Measurements from ENCODE around the gene YIPF4. TPM values are rescaled to one million over a fixed set of nuclear protein-coding genes. Genes with fewer than 3 reads are reported as not detected.

YIPF4 gene
- total RNA-seq, 1 donor from 2014 or later = 58.0 TPM

DNA sequence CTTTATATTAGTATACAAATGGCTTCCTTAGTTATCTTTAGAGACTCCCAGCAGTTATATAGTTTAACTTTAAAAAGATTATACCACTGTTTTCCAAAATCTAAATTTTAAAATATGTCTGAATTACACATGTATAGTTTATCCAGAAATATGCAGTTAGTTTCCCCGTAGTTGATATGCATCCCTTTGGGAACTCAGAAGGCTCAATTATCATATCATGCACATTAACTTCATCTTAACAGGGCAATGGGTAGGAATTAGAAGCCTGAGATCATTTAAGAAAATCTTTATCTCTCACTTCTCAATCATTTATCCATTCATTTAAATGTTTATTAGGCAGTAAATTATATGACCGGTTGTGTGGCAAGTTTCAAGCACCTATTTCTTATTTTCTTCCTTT is 40.2 kb upstream of the YIPF4 start:
- H3K36me3 Mint-ChIP-seq (ENCODE audit: low read depth, unreplicated experiment) = peaks cover 3% of the 10 kb centered on the region
- H3K4me3 Mint-ChIP-seq (ENCODE audit: unreplicated experiment) = no peak overlapping the region
- TF ChIP-seq, protein P1, sequence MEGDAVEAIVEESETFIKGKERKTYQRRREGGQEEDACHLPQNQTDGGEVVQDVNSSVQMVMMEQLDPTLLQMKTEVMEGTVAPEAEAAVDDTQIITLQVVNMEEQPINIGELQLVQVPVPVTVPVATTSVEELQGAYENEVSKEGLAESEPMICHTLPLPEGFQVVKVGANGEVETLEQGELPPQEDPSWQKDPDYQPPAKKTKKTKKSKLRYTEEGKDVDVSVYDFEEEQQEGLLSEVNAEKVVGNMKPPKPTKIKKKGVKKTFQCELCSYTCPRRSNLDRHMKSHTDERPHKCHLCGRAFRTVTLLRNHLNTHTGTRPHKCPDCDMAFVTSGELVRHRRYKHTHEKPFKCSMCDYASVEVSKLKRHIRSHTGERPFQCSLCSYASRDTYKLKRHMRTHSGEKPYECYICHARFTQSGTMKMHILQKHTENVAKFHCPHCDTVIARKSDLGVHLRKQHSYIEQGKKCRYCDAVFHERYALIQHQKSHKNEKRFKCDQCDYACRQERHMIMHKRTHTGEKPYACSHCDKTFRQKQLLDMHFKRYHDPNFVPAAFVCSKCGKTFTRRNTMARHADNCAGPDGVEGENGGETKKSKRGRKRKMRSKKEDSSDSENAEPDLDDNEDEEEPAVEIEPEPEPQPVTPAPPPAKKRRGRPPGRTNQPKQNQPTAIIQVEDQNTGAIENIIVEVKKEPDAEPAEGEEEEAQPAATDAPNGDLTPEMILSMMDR (IDR thresholded peaks at IDR 0.05; ENCODE audit: unreplicated experiment) = no peak
- no peak for DNase-seq (ENCODE audit: low spot score)
- H3K9me3 Mint-ChIP-seq (ENCODE audit: unreplicated experiment) = no peaks in the 10 kb centered on the region
- H3K27me3 Mint-ChIP-seq (ENCODE audit: unreplicated experiment) = no peaks in the 10 kb centered on the region
- H3K4me1 Mint-ChIP-seq (ENCODE audit: unreplicated experiment) = peaks cover 2% of the 10 kb centered on the region
- no peak overlapping the region for H3K27ac Mint-ChIP-seq (ENCODE audit: unreplicated experiment)

DNA sequence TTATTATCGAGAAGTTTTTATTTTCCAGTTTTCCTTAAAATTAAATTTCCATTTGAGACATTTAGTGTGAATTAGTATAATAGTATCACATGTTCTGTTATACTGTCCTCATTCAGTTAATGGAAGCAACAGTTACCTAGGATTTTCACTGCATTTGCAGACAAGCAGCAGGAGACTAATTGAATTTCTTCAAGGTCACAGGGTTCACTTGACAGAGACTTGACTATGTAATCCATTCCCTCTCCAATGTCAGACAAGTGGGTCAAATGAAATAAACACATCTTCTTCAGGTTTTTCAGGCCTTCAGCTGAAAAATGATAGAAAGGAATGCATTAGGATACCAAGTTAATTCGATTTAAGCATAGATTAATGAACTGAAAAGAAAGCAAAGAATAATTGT is 39.7 kb upstream of the YIPF4 start:
- Mint-ChIP-seq H3K9me3 (ENCODE audit: unreplicated experiment) (no peaks in the 10 kb centered on the region), H3K27me3 (ENCODE audit: unreplicated experiment) (no peaks in the 10 kb centered on the region), H3K27ac (ENCODE audit: unreplicated experiment) (no peak overlapping the region), H3K36me3 (ENCODE audit: low read depth, unreplicated experiment) (peaks cover 3% of the 10 kb centered on the region), H3K4me3 (ENCODE audit: unreplicated experiment) (no peak overlapping the region), H3K4me1 (ENCODE audit: unreplicated experiment) (peaks cover 2% of the 10 kb centered on the region)
- DNase-seq (ENCODE audit: low spot score) = no peak
- TF ChIP-seq, protein P1 (IDR thresholded peaks at IDR 0.05; ENCODE audit: unreplicated experiment) = no peak

DNA sequence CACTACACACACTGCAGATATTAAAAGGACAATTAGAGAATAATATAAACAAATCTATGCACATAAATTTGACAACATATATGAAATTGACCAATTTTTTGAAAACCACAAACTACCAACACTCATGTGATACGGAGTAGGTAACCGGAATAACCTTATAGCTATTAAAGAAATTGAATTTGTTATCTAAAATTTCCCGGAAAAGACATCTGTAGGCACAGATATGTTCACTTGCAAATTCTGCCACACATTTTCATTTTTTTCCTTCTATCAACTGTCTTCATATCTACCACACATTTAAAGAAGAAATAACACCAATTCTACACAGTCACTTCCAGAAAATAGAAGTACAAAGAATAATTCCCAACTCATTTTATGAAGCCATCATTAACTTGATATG is 35.4 kb upstream of the YIPF4 start:
- no peak for DNase-seq (ENCODE audit: low spot score)
- Mint-ChIP-seq H3K36me3 (ENCODE audit: low read depth, unreplicated experiment) (no peaks in the 10 kb centered on the region), H3K27ac (ENCODE audit: unreplicated experiment) (no peak overlapping the region), H3K4me1 (ENCODE audit: unreplicated experiment) (peaks cover 2% of the 10 kb centered on the region), H3K9me3 (ENCODE audit: unreplicated experiment) (no peaks in the 10 kb centered on the region), H3K4me3 (ENCODE audit: unreplicated experiment) (no peak overlapping the region), H3K27me3 (ENCODE audit: unreplicated experiment) (no peaks in the 10 kb centered on the region)
- TF ChIP-seq, protein P1 (IDR thresholded peaks at IDR 0.05; ENCODE audit: unreplicated experiment) = no peak

DNA sequence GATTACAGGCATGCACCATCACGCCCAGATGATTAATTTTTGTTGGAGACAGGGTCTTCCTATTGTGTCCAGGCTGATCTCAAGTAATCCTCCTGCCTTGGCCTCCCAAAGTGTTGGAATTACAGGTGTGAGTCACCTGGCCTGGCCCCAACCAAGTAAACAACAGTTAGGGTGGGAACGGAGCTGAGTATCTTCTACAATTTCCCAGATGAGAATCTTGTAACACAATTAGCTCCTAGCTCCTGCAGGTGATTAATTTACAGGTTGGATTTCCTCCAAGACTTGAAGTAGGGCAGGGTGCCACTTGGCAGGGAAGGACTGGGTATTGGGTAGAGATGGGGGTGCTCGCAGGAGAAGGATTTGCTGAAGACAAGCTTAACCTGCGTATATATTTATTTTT is 30.8 kb upstream of the YIPF4 start:
- H3K9me3 Mint-ChIP-seq (ENCODE audit: unreplicated experiment) = no peaks in the 10 kb centered on the region
- no peaks in the 10 kb centered on the region for H3K27me3 Mint-ChIP-seq (ENCODE audit: unreplicated experiment)
- DNase-seq (ENCODE audit: low spot score) = no peak
- H3K4me1 Mint-ChIP-seq (ENCODE audit: unreplicated experiment) = no peaks in the 10 kb centered on the region
- H3K4me3 Mint-ChIP-seq (ENCODE audit: unreplicated experiment) = no peak overlapping the region
- TF ChIP-seq, protein P1 (IDR thresholded peaks at IDR 0.05; ENCODE audit: unreplicated experiment) = no peak
- no peaks in the 10 kb centered on the region for H3K36me3 Mint-ChIP-seq (ENCODE audit: low read depth, unreplicated experiment)
- no peak overlapping the region for H3K27ac Mint-ChIP-seq (ENCODE audit: unreplicated experiment)

DNA sequence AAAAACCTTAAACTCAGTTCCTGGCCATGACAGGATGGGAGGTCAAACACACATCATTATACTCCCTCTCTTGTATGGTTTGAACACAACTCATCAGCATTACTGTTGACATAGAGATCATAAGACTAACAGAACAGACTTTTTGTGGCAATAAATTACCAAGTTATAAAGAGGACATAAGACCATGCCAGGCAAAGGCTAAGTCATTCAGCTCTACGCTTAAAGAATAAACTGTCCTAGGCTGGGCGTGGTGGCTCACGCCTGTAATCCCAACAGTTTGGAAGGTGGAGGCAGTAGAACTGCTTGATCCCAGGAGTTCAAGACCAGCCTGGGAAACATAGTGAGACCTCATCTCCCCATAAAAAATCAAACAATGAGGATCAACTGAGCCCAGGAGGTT is 29.4 kb upstream of the YIPF4 start:
- Mint-ChIP-seq H3K9me3 (ENCODE audit: unreplicated experiment) (no peaks in the 10 kb centered on the region), H3K4me1 (ENCODE audit: unreplicated experiment) (no peaks in the 10 kb centered on the region), H3K27ac (ENCODE audit: unreplicated experiment) (no peak overlapping the region), H3K27me3 (ENCODE audit: unreplicated experiment) (no peaks in the 10 kb centered on the region), H3K36me3 (ENCODE audit: low read depth, unreplicated experiment) (no peaks in the 10 kb centered on the region), H3K4me3 (ENCODE audit: unreplicated experiment) (no peak overlapping the region)
- DNase-seq (ENCODE audit: low spot score) = no peak
- TF ChIP-seq, protein P1 (IDR thresholded peaks at IDR 0.05; ENCODE audit: unreplicated experiment) = no peak

Data from endothelial cell (in vitro differentiated cells).